K562 (cell line): ENCODE data around the gene ADI1. TPM values are rescaled to one million over a fixed set of nuclear protein-coding genes. Genes with fewer than 3 reads are reported as not detected.
A peak's percentile ranks its signal among the peaks of the same experiment; 100 is the strongest.

ENCODE experiments used
- ARID2 ChIP-seq: fragments of 450-650 bp; IDR thresholded peaks from 2 replicates; pipeline ENCODE4 v1.6.1; 2017; ENCODE audit warnings: antibody characterized with exemption, mild to moderate bottlenecking
- CBFA2T2 ChIP-seq: fragments of 450-650 bp; conservative IDR thresholded peaks from 2 replicates; pipeline ENCODE4 v1.6.1; 2017; ENCODE audit warnings: mild to moderate bottlenecking
- E2F8 ChIP-seq: fragments of 450-650 bp; IDR thresholded peaks from 2 replicates; pipeline ENCODE4 v1.7.1; 2018; ENCODE audit warnings: mild to moderate bottlenecking, low read depth; ENCODE audit not compliant: partially characterized antibody
- ESRRB ChIP-seq: fragments of 250-450 bp; sonication (Bioruptor Pico); IDR thresholded peaks from 2 replicates; pipeline ENCODE4 v1.5.0; 2020; ENCODE audit warnings: mild to moderate bottlenecking, moderate library complexity, borderline replicate concordance
- GTF2B ChIP-seq: IDR thresholded peaks from 2 replicates; pipeline ENCODE4 v1.6.1; 2011; ENCODE audit not compliant: insufficient read length; ENCODE audit errors: extremely low read depth
- HDAC2 ChIP-seq: fragments of 450-650 bp; IDR thresholded peaks from 2 replicates; pipeline ENCODE4 v1.6.1; 2016; ENCODE audit warnings: mild to moderate bottlenecking
- MCM7 ChIP-seq, 2 experiments: fragments of 450-650 bp; IDR thresholded peaks; 2 replicates each; pipeline ENCODE4 v1.6.1; 2016 to 2018
- MEF2D ChIP-seq: conservative IDR thresholded peaks from 2 replicates; pipeline ENCODE4 v1.6.1; 2016; ENCODE audit warnings: low read depth, missing genetic modification characterization, missing compliant biosample characterization
- MYBL2 ChIP-seq, 2 experiments: fragments of 450-650 bp in 1 of 2; sonication (generic) in 1 of 2; formaldehyde crosslinking in 1 of 2; IDR thresholded peaks; 2 replicates each; pipeline versions ENCODE4 v1.6.1 to v1.8.1; 2017 to 2022; ENCODE audit warnings: borderline replicate concordance in 1 of 2, inconsistent platforms in 1 of 2, low read depth in 1 of 2, mild to moderate bottlenecking in 1 of 2, missing genetic modification reagents in 1 of 2, moderate library complexity in 1 of 2
- PCBP2 ChIP-seq: fragments of 200-400 bp; formaldehyde crosslinking; IDR thresholded peaks from 2 replicates; pipeline ENCODE4 v1.6.1; 2018; ENCODE audit warnings: low read length, low read depth, mild to moderate bottlenecking, moderate library complexity; ENCODE audit not compliant: poor library complexity, severe bottlenecking
- TAF1 ChIP-seq: IDR thresholded peaks from 2 replicates; pipeline ENCODE4 v1.6.1; 2011; ENCODE audit warnings: mild to moderate bottlenecking, low read length, moderate library complexity; ENCODE audit not compliant: insufficient read depth, control insufficient read depth, severe bottlenecking; ENCODE audit errors: extremely low read depth
- ZBTB40 ChIP-seq, 2 experiments: fragments of 450-650 bp in 1 of 2; sonication (generic) in 1 of 2; formaldehyde crosslinking in 1 of 2; IDR thresholded peaks; 2 replicates each; pipeline versions ENCODE4 v1.7.1 to v1.9.0; 2016 to 2022; ENCODE audit warnings: inconsistent platforms in 1 of 2, mild to moderate bottlenecking in 1 of 2, missing genetic modification reagents in 1 of 2
- ZNF134 ChIP-seq: fragments of 250-450 bp; sonication (Bioruptor Pico); conservative IDR thresholded peaks from 2 replicates; pipeline ENCODE4 v1.4.0; 2020
- polyA plus RNA-seq, 8 experiments: library from polyadenylated mRNA; depleted of rRNA in 4 of 8; stranded (reverse) in 5 of 8; unstranded in 3 of 8; fragments of >200 nt; fragmentation: Nextera tagmentation in 2 of 8; fragmentation: Illumina TruSeq in 1 of 8; extraction: Ambion mirVana in 2 of 8; extraction: Trizol in 1 of 8; gene quantifications; 2 replicates each; pipeline versions ENCODE4 v1.2.1 to v1.2.3, GENCODE V29; 2011 to 2014; ENCODE audit warnings: inconsistent platforms in 1 of 8, missing spikeins in 1 of 8
- total RNA-seq, 7 experiments: library from RNA; depleted of rRNA in 6 of 7; stranded (reverse); fragments of >200 nt in 6 of 7; fragmentation: Illumina TruSeq in 2 of 7; extraction: Trizol in 2 of 7; gene quantifications; 2 replicates each; pipeline versions ENCODE4 v1.2.1 to v1.2.3, GENCODE V29; 2011 to 2021; ENCODE audit warnings: low replicate concordance in 1 of 7

ADI1 gene
- total and polyA plus RNA-seq, 9 of the 15 experiments (the other 6 are each of a cell fraction or from before 2014, with no cell fraction given) = 6.1 to 51.0 (median 27.1) TPM

- TF ChIP-seq E2F8 (no peak), ARID2 (no peak), ZBTB40 (IDR thresholded peaks at IDR 0.05) (peak; percentile 31), ZBTB40 (CRISPR knock-in tag; IDR thresholded peaks at IDR 0.05) (no peak; the same call in 1 of the 2 replicates), HDAC2 (no peak), MEF2D (tag) (no peak), MCM7 (IDR thresholded peaks at IDR 0.05) (no peak), CBFA2T2 (no peak), TAF1 (peak; percentile 83), PCBP2 (no peak), ESRRB (no peak), GTF2B (no peak), MYBL2 (IDR thresholded peaks at IDR 0.05; ENCODE audit: low read depth) (no peak), MYBL2 (CRISPR knock-in tag; IDR thresholded peaks at IDR 0.05; ENCODE audit: borderline replicate concordance) (no peak), ZNF134 (CRISPR knock-in tag) (no peak)
Observed at GRCh38 chr2:3519255-3520205, at the start of gene ADI1 (continued).
